GM18505 (cell line): ENCODE measurements around the gene VILL.
"Not testable (repeated sequence)": the region's sequence is repeated elsewhere in the genome, so short reads cannot be mapped to it uniquely, and the experiment has no call there.

Experiments used
- ATAC-seq: cut with Tn5 transposase; IDR thresholded peaks from one replicate; pipeline ENCODE4 v1.9.1; 2021; ENCODE audit not compliant: unreplicated experiment
- POLR2A ChIP-seq: IDR thresholded peaks from 4 replicates; pipeline ENCODE4 v1.6.1; 2011; ENCODE audit warnings: borderline replicate concordance; ENCODE audit not compliant: insufficient read depth, insufficient read length; ENCODE audit errors: extremely low read depth

The VILL gene

DNA sequence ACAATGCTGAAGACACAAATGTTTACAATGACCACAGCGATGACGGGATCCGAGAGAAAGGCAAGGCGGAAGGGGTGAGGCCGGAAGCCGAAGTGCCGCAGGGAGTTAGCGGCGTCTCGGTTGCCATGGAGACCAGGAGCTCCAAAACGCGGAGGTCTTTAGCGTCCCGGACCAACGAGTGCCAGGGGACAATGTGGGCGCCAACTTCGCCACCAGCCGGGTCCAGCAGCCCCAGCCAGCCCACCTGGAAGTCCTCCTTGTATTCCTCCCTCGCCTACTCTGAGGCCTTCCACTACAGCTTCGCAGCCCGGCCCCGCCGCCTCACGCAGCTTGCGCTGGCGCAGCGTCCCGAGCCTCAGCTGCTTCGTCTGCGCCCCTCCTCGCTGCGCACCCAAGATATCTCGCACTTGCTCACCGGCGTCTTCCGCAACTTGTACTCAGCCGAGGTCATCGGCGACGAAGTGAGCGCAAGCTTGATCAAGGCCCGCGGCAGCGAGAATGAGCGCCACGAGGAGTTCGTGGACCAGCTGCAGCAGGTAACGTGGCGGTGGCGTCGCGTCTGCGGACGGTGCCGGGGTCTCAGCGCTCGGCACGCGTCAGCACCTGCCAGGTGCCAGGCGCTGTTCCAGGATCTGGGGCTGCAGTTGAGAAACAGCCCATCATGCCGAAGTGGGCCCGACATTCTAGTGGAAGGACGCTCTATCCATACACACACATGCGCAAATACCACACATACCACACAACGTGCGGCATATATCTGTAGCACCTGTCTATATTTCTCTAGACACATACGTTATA, 48.7 kb downstream of the VILL start, which contains the start of gene DLEC1:
TSS of gene DLEC1 (plus strand) at position 108 of the 798 bp plus-strand sequence. CDS start at position 126, 18 bp downstream.
- TF ChIP-seq POLR2A, result no peak
- ATAC-seq, result peak; percentile 75

DNA sequence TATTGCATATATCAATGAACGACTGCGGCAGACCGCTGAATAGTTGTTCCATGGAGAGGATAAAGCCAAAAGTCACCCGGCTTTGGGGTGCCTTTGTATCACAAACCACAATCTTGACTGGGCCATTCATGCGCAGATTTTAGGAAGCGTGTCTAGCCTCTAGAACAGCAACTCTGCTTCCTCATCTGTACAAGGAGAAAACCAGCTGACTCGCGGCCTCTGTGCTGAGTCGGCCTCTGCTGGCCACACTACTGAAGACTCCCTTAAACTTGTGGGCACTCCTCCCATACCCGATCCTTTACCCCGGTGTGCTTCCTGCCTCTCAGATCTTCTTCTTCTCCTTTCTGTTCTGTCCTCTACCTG, 49.3 kb downstream of the VILL start:
- no peak for TF ChIP-seq POLR2A
- peak; percentile 59 for ATAC-seq

DNA sequence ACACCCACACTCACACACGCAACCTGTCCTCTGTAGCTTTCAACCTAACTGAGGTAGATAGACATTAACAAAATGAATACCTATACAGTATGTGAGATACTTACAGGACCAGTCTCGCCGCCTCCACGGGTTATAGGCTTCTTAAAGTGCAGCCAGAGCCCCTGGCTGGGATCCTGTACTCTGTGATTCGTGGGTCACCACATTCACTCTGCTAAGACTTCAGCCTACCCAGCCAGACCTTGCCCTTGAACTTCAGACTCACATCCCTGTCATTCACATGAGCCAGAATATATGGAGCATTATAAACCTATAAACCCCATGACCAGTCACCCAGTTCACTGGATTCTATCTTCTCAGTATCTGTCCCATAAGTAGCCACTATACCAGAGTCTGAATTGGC, 49.8 kb downstream of the VILL start:
- ATAC-seq, result no peak
- TF ChIP-seq POLR2A, result no peak

DNA sequence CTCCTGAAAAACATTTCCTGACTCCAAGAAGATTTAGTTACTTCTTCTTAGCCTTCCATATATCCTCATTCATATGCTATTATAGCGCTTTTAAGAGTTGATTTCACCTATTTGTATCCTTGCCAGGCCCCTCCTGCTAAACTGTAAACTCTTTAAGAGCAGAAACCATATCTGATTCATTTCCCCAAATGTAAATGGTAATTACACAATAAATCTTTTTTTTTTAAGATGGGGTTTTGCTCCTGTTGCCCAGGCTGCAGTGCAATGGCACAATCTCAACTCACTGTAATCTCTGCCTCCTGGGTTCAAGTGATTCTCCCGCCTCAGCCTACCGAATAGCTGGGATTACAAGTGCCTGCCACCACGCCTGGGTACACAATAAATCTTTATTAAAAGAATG, 52.9 kb downstream of the VILL start:
- no peak for TF ChIP-seq POLR2A
- ATAC-seq, result no peak

DNA sequence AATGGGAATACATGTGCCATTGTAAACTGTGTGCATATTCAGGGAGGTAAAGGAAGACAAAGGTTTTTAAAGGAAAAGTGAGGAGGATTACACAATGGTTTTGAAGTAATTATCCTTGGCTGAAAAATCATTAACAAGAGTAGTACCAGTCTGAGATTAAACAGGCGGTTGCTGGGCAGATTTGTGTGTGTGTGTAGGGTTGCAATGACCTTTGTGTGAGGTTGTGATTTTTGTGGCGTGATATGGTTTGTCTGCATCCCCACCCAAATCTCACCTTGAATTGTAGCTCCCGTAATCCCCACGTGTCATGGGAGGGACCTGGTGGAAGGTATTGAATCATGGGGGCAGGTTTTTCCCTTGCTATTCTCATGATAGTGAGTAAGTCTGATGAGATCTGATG, 55.4 kb downstream of the VILL start:
- TF ChIP-seq POLR2A, result no peak
- ATAC-seq, result no peak

DNA sequence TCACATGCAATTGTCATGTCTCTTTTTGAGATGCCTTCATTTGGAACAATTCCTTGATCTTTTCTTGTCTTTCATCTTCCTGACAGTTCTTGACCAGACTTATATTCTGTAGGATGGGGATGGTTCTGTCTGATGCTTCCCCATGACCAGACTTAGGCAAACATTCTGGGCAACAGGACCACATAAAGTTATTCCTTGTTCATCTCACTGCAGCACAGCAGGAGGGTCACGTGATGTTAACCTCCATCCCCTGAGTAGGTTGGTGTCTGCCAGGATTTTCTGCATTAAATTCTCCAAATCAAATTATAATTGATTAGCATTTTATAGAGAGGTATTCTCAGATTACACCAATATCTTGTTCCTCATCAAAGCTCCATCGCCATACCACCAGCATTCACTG, 56.2 kb downstream of the VILL start:
- no peak for ATAC-seq
- TF ChIP-seq POLR2A, result no peak

DNA sequence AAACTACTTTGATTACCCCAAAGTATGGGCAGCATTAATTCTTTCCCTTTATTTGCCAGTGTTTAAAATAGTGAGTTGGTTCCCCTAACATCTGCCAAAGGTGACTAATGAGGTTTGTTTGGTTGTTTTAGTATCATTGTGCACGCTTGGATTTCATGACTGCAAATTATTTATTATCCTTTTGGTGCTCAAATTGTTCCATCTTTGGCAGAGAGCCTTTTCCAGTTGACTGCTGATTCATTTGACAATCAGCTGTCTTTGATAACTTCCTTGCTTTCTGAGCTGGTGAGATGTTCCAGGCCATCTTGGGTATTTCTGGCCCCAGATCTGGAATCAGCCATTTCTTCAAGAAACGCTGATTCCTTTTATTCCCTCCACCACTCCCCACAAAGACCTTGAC, 57.3 kb downstream of the VILL start:
- no peak for TF ChIP-seq POLR2A
- ATAC-seq, result no peak

DNA sequence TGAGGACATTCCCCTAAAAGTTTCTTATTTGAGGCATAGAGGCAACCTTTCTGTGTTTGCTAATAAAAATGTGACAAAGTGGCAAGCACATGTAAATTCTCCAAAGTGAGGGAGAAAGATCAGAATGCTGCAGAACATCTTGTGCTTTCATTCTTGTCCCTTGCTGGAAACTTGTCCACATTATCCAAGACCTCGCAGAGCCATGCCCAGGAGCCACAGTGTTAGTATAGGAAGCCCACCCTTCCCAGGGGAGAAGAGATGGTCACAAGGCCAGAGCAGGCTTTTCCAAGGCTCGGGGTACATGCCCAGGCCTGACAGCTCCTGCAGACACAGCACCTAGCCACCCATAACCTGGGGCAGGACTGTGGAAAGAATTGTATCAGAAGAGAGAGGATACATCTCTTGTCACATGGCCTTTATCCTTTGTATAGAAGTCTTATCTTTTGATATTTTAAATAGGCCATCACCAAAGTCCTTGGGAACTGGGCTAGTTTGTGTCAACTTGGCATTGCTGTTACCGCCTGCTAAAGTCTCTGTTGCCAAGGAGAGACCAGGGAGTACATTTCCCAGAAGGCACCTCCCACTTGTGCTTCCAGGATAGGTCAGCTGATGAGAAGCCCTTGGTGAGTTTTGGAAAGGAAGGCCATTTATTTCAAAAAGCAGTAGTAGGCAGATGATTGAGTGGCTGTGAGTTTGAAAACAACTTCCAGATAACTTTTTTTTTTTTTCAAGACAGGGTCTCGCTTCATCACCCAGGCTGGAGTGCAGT, 59.0 kb downstream of the VILL start:
- TF ChIP-seq POLR2A, result no peak
- no peak for ATAC-seq

DNA sequence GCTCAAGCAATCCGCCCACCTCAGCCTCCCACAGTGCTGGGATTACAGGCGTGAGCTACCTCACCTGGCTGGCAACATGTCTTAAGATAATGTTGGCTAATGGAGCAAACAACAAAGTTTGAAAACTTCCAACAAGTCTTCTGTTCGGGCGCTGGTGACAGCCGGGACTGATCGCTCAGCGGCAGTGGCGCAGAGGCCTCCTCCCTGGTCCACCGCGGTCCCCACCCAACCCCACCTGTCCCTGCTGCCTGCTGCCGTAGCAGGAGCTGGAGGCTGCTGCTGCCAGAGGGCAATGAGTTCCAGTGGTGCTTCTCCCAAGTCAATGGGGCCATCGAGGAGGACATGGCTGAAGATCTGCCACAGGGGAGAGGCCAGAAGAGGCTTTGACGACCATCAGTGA, 60.5 kb downstream of the VILL start:
- TF ChIP-seq POLR2A, result no peak
- no peak for ATAC-seq

DNA sequence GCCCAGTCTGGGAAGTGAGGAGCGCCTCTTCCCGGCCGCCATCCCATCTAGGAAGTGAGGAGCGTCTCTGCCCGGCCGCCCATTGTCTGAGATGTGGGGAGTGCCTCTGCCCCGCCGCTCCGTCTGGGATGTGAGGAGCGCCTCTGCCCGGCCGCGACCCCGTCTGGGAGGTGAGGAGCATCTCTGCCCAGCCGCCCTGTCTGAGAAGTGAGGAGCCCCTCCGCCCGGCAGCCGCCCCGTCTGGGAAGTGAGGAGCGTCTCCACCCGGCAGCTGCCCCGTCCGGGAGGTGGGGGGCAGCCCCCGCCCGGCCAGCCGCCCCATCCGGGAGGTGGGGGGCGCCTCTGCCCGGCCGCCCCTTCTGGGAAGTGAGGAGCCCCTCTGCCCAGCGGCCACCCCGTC, 62.7 kb downstream of the VILL start:
- not testable (repeated sequence) for ATAC-seq

DNA sequence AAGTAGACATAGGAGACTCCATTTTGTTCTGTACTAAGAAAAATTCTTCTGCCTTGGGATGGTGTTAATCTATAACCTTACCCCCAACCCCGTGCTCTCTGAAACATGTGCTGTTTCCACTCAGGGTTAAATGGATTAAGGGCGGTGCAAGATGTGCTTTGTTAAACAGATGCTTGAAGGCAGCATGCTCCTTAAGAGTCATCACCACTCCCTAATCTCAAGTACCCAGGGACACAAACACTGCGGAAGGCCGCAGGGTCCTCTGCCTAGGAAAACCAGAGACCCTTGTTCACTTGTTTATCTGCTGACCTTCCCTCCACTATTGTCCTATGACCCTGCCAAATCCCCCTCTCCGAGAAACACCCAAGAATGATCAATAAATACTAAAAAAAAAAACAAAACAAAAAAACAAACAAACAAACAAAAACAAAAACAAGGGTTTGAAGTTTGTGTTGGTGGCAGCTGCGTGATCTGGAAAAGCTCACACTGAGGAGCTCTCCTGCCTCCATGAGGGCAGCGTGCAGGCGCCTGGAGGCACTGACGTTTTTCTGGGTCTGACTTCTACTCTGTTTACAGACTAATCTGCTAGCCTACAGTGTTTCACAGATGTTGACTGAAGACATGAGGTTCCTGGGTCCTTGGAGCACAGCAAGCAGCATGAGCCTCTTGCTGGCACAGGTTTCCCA, 63.4 kb downstream of the VILL start:
- ATAC-seq, result not testable (repeated sequence)

DNA sequence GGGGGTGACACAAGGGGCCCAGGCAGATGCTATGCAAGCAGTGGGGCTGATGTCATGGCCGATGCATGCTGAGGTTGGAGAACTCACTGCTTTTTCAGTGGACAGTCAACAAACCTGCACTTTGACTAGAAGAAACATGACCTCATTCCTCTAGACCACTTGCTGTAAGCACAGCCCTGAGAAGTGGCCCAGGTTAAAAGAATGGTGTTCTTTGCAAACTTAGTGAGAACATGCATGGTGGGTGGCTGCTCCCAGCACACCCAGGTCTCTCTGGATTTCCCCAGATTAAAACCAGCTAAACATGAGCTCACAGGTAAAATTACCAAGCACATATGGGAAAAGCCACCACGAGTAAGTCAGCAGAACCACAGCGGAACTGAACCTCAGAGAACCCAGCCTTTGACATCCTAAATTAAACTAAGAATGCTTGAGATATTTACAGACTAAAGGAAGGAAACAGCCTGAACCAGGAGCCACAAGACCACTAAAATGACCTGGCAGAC, 64.0 kb downstream of the VILL start:
- TF ChIP-seq POLR2A, result no peak
- ATAC-seq, result no peak
